ENCODE data around the gene CIB4.

The CIB4 gene

GRCh38 chr2:26640781-26641564 lies at the start of gene CIB4:
Gene CIB4 (minus strand): TSS chr2:26641366. CDS start chr2:26641314, 52 bp downstream.
- H3K4me3 ChIP-seq (ENCODE audit: low read depth, low read length) = no peak within 1 kb of the TSS
- TF ChIP-seq, protein P1, sequence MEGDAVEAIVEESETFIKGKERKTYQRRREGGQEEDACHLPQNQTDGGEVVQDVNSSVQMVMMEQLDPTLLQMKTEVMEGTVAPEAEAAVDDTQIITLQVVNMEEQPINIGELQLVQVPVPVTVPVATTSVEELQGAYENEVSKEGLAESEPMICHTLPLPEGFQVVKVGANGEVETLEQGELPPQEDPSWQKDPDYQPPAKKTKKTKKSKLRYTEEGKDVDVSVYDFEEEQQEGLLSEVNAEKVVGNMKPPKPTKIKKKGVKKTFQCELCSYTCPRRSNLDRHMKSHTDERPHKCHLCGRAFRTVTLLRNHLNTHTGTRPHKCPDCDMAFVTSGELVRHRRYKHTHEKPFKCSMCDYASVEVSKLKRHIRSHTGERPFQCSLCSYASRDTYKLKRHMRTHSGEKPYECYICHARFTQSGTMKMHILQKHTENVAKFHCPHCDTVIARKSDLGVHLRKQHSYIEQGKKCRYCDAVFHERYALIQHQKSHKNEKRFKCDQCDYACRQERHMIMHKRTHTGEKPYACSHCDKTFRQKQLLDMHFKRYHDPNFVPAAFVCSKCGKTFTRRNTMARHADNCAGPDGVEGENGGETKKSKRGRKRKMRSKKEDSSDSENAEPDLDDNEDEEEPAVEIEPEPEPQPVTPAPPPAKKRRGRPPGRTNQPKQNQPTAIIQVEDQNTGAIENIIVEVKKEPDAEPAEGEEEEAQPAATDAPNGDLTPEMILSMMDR (IDR thresholded peaks at IDR 0.05; ENCODE audit: borderline replicate concordance, insufficient read depth, low read depth, low read length) = no peak

DNA sequence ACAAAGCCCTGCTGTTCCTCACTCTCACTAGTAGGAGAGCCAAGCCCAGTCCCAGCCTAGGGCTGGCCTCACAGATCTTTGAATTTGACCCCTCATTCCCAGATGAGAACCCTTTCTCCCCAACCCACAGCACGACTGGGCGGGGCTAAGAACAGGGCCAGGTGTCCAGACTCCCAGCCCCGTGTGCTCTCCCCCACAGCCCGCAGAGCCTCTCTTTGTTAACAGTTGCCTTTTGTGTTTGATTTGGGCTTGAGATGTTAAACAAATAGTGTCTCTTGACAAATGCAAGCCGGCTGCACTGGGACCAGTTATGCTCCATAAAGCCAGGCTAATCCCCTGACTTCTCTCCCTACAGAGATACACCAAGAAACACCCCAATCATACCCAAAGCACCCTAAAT lies 46.6 kb upstream of the CIB4 start:
- H3K4me3 ChIP-seq (ENCODE audit: low read depth, low read length) = no peak overlapping the region

DNA sequence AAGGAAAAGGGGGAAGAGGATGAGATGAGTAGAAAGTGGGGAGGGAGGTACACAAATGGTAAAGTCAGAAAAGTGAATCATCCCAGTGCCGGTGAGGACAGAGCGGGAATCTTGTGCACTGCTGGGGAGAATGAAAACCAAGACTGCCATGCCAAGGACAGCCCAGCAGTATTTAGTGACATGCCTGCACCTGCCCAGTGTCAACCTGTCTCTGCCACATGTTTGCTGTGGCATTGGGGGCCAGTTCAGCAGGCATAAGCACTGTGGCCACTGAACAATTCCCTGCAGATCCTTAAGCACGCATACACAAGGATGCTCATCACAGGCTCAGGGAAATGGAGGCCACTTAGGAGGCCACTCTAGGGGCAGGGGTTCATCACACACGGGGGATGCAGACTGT lies 46.2 kb upstream of the CIB4 start:
- no peak overlapping the region for H3K4me3 ChIP-seq (ENCODE audit: low read depth, low read length)
- TF ChIP-seq, protein P1 (IDR thresholded peaks at IDR 0.05; ENCODE audit: borderline replicate concordance, insufficient read depth, low read depth, low read length) = no peak

More for the DNA sequence above, 46.6 kb upstream of the CIB4 start:
- TF ChIP-seq, protein P1 (IDR thresholded peaks at IDR 0.05; ENCODE audit: borderline replicate concordance, insufficient read depth, low read depth, low read length) = no peak

GRCh38 chr2:26685989-26686839 lies 45.0 kb upstream of the CIB4 start:
- no peak overlapping the region for H3K4me3 ChIP-seq (ENCODE audit: low read depth, low read length)
- TF ChIP-seq, protein P1 (IDR thresholded peaks at IDR 0.05; ENCODE audit: borderline replicate concordance, insufficient read depth, low read depth, low read length) = no peak

- TF ChIP-seq, protein P1 (IDR thresholded peaks at IDR 0.05; ENCODE audit: borderline replicate concordance, insufficient read depth, low read depth, low read length) = no peak
- no peak overlapping the region for H3K4me3 ChIP-seq (ENCODE audit: low read depth, low read length)
Observed at GRCh38 chr2:26685341-26685740, 44.2 kb upstream of the CIB4 start.

- no peak overlapping the region for H3K4me3 ChIP-seq (ENCODE audit: low read depth, low read length)
- TF ChIP-seq, protein P1 (IDR thresholded peaks at IDR 0.05; ENCODE audit: borderline replicate concordance, insufficient read depth, low read depth, low read length) = no peak
Observed at GRCh38 chr2:26683583-26683982, 42.4 kb upstream of the CIB4 start.

Measured in GM12875 (cell line).